Suprapubic skin (tissue), 4 donors: ENCODE data around the gene LAMB4. TPM values are rescaled to one million over a fixed set of nuclear protein-coding genes. Genes with fewer than 3 reads are reported as not detected.

ENCODE experiments used
- DNase-seq, 2 donors: peaks; one replicate each; pipeline ENCODE4 v3.0.0-alpha.2; 2019; ENCODE audit warnings: low spot score in 2 of 2
- H3K27ac ChIP-seq: fragments of 200-600 bp; sonication (generic); one replicate; pipeline ENCODE4 v1.5.1; 2019
- H3K27me3 ChIP-seq: fragments of 200-600 bp; sonication (generic); one replicate; pipeline ENCODE4 v1.5.1; 2019
- H3K36me3 ChIP-seq: fragments of 200-600 bp; sonication (generic); one replicate; pipeline ENCODE4 v1.5.1; 2019
- H3K4me1 ChIP-seq: fragments of 200-600 bp; sonication (generic); one replicate; pipeline ENCODE4 v1.5.1; 2019
- H3K4me3 ChIP-seq: fragments of 200-600 bp; sonication (generic); one replicate; pipeline ENCODE4 v1.5.1; 2019; ENCODE audit warnings: mild to moderate bottlenecking
- H3K9me3 ChIP-seq: fragments of 200-600 bp; sonication (generic); one replicate; pipeline ENCODE4 v1.5.1; 2019
- CTCF ChIP-seq, 2 donors: fragments of 200-600 bp in 1 of 2; fragments of 450-650 bp in 1 of 2; sonication (generic) in 1 of 2; IDR thresholded peaks; one replicate each; pipeline ENCODE4 v1.5.1; 2016 to 2019; ENCODE audit warnings: antibody characterized with exemption in 2 of 2, mild to moderate bottlenecking in 1 of 2, moderate library complexity in 1 of 2
- EP300 ChIP-seq: sonication (generic); formaldehyde crosslinking; IDR thresholded peaks from one replicate; pipeline ENCODE4 v1.6.1; 2017; ENCODE audit warnings: antibody characterized with exemption
- POLR2A ChIP-seq, 2 donors: fragments of 450-650 bp; IDR thresholded peaks; one replicate each; pipeline ENCODE4 v1.6.1; 2017; ENCODE audit warnings: antibody characterized with exemption in 2 of 2, mild to moderate bottlenecking in 2 of 2, moderate library complexity in 2 of 2
- POLR2AphosphoS5 ChIP-seq, 3 donors: sonication (generic); formaldehyde crosslinking; IDR thresholded peaks; one replicate each; pipeline ENCODE4 v1.6.1; 2017; ENCODE audit warnings: antibody characterized with exemption in 3 of 3
- WGBS: methylation state at CpG from one replicate; pipeline ENCODE4 v1.1.5; 2018; 5-methylcytosine and 5-hydroxymethylcytosine counted together
- total RNA-seq, 4 donors: library from RNA; depleted of rRNA; stranded (reverse); fragments of >200 nt; gene quantifications; one replicate each; pipeline ENCODE4 v1.1.0, GENCODE V29; 2016

LAMB4 gene
- total RNA-seq, 4 donors from 2014 or later, result 212 to 642 (median 282) TPM

- Histone ChIP-seq H3K36me3 (no peaks in the 10 kb centered on the region), H3K4me3 (no peak overlapping the region), H3K27me3 (no peaks in the 10 kb centered on the region), H3K27ac (no peak overlapping the region), H3K4me1 (no peaks in the 10 kb centered on the region), H3K9me3 (no peaks in the 10 kb centered on the region)
- TF ChIP-seq POLR2A (IDR thresholded peaks at IDR 0.05), result no peak
- TF ChIP-seq EP300, result no peak
- TF ChIP-seq CTCF (IDR thresholded peaks at IDR 0.05), result no peak
- no peak for TF ChIP-seq POLR2AphosphoS5 (IDR thresholded peaks at IDR 0.05)
- WGBS, result 41% methylated on average over 1 of the region's 1 CpG
- DNase-seq, result no peak
Observed at GRCh38 chr7:108158776-108159175, 28.6 kb upstream of the LAMB4 start.

GRCh38 chr7:108157606-108158335 lies 27.6 kb upstream of the LAMB4 start:
- DNase-seq, result no peak
- WGBS, result 77% methylated on average over 4 of the region's 4 CpGs
- no peaks in the 10 kb centered on the region for H3K9me3 ChIP-seq
- TF ChIP-seq POLR2A (IDR thresholded peaks at IDR 0.05) (no peak), POLR2AphosphoS5 (IDR thresholded peaks at IDR 0.05) (no peak), EP300 (no peak), CTCF (IDR thresholded peaks at IDR 0.05) (no peak)
- no peak overlapping the region for H3K27ac ChIP-seq
- H3K27me3 ChIP-seq, result no peaks in the 10 kb centered on the region
- no peaks in the 10 kb centered on the region for H3K4me1 ChIP-seq
- H3K4me3 ChIP-seq, result no peak overlapping the region
- H3K36me3 ChIP-seq, result no peaks in the 10 kb centered on the region

GRCh38 chr7:108156897-108157605 lies 26.9 kb upstream of the LAMB4 start:
- Histone ChIP-seq H3K27me3 (no peaks in the 10 kb centered on the region), H3K9me3 (no peaks in the 10 kb centered on the region), H3K4me3 (no peak overlapping the region), H3K27ac (no peak overlapping the region), H3K4me1 (no peaks in the 10 kb centered on the region), H3K36me3 (no peaks in the 10 kb centered on the region)
- no peak for TF ChIP-seq EP300
- TF ChIP-seq CTCF (IDR thresholded peaks at IDR 0.05), result no peak
- no peak for TF ChIP-seq POLR2AphosphoS5 (IDR thresholded peaks at IDR 0.05)
- TF ChIP-seq POLR2A (IDR thresholded peaks at IDR 0.05), result no peak
- WGBS, result 84% methylated on average over 3 of the region's 3 CpGs
- DNase-seq, result no peak

- H3K27me3 ChIP-seq, result no peaks in the 10 kb centered on the region
- H3K36me3 ChIP-seq, result no peaks in the 10 kb centered on the region
- no peaks in the 10 kb centered on the region for H3K4me1 ChIP-seq
- no peak overlapping the region for H3K4me3 ChIP-seq
- no peak for DNase-seq
- no peak overlapping the region for H3K27ac ChIP-seq
- no peak for TF ChIP-seq CTCF (IDR thresholded peaks at IDR 0.05)
- TF ChIP-seq EP300, result no peak
- no peak for TF ChIP-seq POLR2AphosphoS5 (IDR thresholded peaks at IDR 0.05)
- no peak for TF ChIP-seq POLR2A (IDR thresholded peaks at IDR 0.05)
- no peaks in the 10 kb centered on the region for H3K9me3 ChIP-seq
- WGBS, result 59% methylated on average over 3 of the region's 3 CpGs
Observed at GRCh38 chr7:108152198-108152597, 22.0 kb upstream of the LAMB4 start.

- H3K36me3 ChIP-seq, result no peaks in the 10 kb centered on the region
- no peak overlapping the region for H3K27ac ChIP-seq
- no peak overlapping the region for H3K4me3 ChIP-seq
- no peaks in the 10 kb centered on the region for H3K9me3 ChIP-seq
- peaks cover 14% of the 10 kb centered on the region for H3K4me1 ChIP-seq
- 79% methylated on average over 6 of the region's 6 CpGs for WGBS
- no peak for TF ChIP-seq CTCF (IDR thresholded peaks at IDR 0.05)
- TF ChIP-seq POLR2AphosphoS5 (IDR thresholded peaks at IDR 0.05), result no peak
- TF ChIP-seq EP300, result no peak
- TF ChIP-seq POLR2A (IDR thresholded peaks at IDR 0.05), result no peak
- no peak for DNase-seq
- no peaks in the 10 kb centered on the region for H3K27me3 ChIP-seq
Observed at GRCh38 chr7:108149908-108150307, 19.7 kb upstream of the LAMB4 start.
